HG03442 (cell line): Measurements from ENCODE around the gene NFATC4.
"Not testable (repeated sequence)": the region's sequence is repeated elsewhere in the genome, so short reads cannot be mapped to it uniquely, and the experiment has no call there.

Source experiments
- ATAC-seq: cut with Tn5 transposase; IDR thresholded peaks from one replicate; pipeline ENCODE4 v1.9.1; 2021; ENCODE audit warnings: mild to moderate bottlenecking, moderate library complexity; ENCODE audit not compliant: unreplicated experiment

Gene NFATC4

DNA sequence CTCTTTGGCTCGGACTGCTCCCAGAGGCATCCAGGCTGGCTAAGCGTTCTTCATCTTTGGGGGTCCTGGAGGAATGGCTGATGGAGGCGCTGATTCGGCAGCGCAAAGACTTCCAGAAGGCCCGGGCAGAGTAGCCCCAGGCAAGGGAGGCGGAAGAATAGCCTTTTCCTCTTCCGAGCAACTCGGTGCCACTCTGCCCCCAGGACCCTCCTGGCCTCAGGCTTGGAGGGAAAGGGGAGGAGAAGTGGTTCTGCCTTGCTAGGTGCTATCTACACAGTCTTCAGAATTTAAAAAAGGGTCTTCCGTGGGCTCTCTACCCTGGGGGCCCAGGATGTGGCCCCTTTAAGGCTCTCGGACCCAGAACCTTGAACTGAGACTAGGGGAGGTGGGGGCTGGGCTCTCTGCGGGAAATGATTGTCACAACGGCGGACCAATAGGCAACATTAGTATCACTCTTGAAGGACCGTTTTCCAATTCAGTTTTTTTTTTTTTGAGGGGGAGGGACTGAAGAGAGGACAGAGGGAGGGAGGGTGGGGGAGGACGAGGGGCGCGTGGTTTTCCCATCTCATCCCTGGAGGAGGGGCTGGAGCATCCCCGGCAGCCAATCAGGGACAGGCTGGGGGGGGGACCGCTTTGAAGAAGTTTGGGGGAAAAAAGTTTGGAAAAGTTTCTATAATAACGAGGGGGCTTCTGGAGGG is at the start of gene NFATC4:
Gene NFATC4, plus strand, starts transcription at position 671 of the 698 bp plus-strand sequence. CDS start 157 bp downstream, outside the sequence.
- ATAC-seq: no peak

GRCh38 chr14:24321212-24321975 is 46.6 kb upstream of the NFATC4 start:
- ATAC-seq: no peak

DNA sequence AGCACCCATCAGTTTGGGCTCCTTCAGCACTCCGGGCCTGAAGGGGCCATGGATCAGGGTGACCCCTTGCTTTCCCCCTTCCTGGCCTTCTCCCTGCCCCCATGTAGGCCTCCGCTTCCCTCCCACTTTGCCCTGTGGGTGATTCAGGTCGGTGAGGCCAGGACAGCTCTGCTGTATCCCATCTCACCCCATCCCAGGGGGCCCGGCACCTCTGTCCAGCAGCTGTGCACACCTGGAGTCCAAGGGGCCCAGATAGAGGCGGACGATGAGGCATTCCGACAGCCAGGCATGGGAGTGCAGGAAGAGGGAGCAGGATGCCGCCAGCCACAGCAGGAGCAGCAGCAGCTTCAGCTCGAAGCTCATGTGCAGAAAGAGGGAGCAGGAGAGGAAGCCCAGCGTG is 45.3 kb upstream of the NFATC4 start:
- no peak for ATAC-seq

DNA sequence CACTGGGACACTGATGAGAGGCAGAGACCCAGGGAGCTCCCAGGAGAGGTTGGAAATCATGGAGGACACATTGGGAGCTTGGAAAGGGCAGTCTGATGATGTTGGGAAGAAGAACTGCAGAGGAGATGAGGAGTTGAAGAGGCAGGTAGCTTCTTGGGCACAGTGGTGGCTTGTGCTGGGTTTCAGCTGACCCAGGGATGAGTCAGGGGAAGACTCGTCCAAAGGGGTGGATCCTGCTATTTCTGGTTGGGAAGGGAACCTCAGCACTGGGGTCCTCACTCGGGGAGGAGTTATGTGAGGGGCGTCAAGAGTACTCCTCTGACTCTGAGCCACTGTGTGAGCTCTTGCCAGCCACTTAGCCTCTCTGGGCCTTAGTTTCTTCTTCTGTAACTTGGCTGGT is 44.6 kb upstream of the NFATC4 start:
- no peak for ATAC-seq

- ATAC-seq: no peak
Observed at GRCh38 chr14:24324024-24324423, 44.0 kb upstream of the NFATC4 start.

GRCh38 chr14:24325041-24325530 is 42.9 kb upstream of the NFATC4 start:
- ATAC-seq: no peak

GRCh38 chr14:24325963-24326362 is 42.0 kb upstream of the NFATC4 start:
- ATAC-seq: no peak

GRCh38 chr14:24327303-24327702 is 40.7 kb upstream of the NFATC4 start:
- ATAC-seq: no peak

DNA sequence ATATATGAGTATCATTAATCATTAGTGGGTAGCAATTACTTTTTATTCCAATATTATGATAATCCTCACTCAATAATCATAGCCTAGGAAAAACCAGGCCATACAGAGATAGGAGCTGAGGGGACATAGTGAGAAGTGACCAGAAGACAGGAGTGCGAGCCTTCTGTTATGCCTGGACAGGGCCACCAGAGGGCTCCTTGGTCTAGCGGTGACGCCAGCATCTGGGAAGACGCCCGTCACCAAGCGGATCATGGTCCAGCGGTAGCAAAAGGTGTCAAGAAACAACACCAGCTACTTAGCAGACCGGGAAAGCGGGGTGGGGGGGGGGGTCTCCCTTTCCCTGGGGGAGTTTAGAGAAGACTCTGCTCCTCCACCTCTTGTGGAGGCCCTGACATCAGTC is 40.1 kb upstream of the NFATC4 start:
- ATAC-seq: not testable (repeated sequence)

GRCh38 chr14:24329073-24329663 is 38.8 kb upstream of the NFATC4 start:
- ATAC-seq: no peak

- ATAC-seq: no peak
Observed at GRCh38 chr14:24329736-24330135, 38.2 kb upstream of the NFATC4 start.

- ATAC-seq: no peak
Observed at GRCh38 chr14:24330973-24331674, 36.9 kb upstream of the NFATC4 start.

GRCh38 chr14:24331731-24332267 is 36.2 kb upstream of the NFATC4 start:
- no peak for ATAC-seq

DNA sequence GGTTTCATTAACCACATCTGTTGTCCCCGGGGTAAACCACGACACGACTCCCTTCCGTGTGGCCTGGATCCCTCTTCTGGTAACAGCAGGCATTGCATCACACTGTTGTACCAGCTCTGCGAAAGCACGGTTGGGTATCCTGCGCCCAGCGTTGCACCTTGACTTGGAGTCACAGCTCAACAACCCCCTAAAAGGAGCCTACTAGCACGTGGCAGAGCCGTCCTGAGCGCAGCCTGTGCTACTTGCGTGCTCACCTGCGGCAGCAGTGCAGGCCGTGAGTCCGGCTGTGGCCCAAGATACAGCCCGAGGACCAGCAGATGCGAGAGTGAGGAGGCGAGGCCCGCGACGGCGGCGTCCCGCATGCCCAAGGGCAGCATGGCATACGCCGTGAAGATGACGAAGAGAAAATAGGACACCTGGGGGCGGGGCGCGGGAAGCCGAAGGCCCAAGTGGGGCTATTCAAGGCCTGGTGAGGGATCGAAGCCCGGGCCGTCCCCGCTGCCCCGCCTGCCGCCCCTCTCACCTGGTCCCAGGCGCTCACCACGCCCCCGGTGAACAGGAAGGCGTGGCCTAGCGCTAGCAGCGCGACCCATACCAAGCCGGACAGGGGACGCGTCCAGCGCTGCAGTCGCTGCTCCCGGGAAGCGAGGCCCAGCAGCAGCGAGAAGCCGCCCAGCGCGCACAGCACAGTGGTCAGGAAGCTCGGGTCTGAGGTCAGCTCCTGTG is 35.6 kb upstream of the NFATC4 start:
- ATAC-seq: peak; percentile 85

GRCh38 chr14:24334431-24335291 is 33.3 kb upstream of the NFATC4 start, which contains the start of gene ADCY4:
Gene ADCY4, minus strand, starts transcription at chr14:24335071. Its CDS starts 419 bp downstream, at chr14:24334652.
- no peak for ATAC-seq

DNA sequence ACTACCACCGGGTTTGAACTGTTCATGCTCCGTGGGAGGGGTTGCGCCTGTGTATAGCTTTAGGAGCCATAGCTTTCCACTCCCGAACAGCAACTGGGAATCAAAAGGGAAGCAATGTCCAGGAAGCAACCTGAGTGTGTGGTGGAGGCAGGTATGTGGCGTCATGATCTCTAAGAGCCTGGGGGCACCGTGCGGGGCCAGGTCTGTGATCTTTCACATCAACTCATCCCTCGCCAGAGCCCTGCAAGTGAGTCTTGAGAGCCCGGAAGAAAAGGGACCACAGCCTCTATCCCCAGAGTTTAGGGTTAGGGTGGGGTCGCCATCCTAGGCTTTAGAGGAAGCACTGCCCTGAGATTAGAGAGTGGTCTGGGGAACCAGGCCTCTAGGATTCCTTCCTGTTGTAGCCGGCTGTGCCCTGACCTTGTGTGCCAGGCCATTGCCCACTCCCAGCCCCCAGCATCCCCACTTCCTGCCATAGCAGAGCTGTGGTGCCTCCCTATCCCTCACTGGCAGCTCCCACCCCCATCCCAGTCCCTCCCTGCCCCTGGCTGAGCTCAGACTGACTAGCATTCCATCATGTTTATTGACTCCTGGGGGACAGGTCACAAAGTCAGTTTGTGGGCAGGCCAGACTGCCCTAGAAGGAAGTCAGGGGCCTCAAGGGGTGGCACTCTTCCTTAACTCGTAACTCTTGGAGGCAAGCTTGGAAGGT is 32.4 kb upstream of the NFATC4 start:
- ATAC-seq: no peak

- ATAC-seq: no peak
Observed at GRCh38 chr14:24337144-24337823, 30.7 kb upstream of the NFATC4 start.

DNA sequence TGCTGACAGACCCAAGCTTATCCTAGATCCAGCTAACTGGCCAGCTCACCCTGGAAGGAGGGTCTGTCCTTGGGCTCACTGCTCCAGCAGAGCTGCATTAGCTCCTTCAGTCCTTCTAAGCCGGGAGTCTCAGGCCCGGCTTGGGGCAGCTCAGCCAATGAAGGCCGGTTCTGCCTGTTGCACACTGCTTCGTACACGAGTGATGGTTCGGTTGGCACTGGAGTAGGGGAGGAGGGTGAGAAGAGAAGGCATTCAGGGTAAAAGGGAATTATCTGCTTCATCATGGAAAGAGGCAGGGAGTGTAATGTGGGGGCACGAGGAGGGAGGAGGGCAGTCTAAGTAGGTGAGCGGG is 30.2 kb upstream of the NFATC4 start:
- ATAC-seq: no peak
